Activated naive CD4-positive, alpha-beta T cell treated with anti-CD3 and anti-CD28 coated beads, Interleukin-2, amount 50 U/mL, for 72 hours (primary cell): Measurements from ENCODE around the gene KRTAP10-3. TPM values are rescaled to one million over a fixed set of nuclear protein-coding genes. Genes with fewer than 3 reads are reported as not detected.

Experiments used
- ATAC-seq, 2 donors: fragments of 150-1000 bp; cut with Tn5 transposase; 2 replicates each; pipeline ENCODE4 v1.10.0; 2021; ENCODE audit warnings: mild to moderate bottlenecking in 2 of 2, moderate library complexity in 2 of 2
- DNase-seq, 2 donors: peaks; one replicate each; pipeline ENCODE4 v3.0.0; 2021 to 2022; ENCODE audit warnings: low spot score in 2 of 2
- H3K27ac Mint-ChIP-seq, 2 donors: one replicate each; pipeline ENCODE4 v1.8.0; 2022; ENCODE audit warnings: mild to moderate bottlenecking in 2 of 2, mixed read lengths in 2 of 2
- H3K36me3 Mint-ChIP-seq, 2 donors: one replicate each; pipeline ENCODE4 v1.8.0; 2022; ENCODE audit warnings: mixed read lengths in 2 of 2
- H3K9me3 Mint-ChIP-seq, 2 donors: one replicate each; pipeline ENCODE4 v1.8.0; 2022; ENCODE audit warnings: mixed read lengths in 2 of 2
- total RNA-seq, 2 donors: library from RNA; stranded (reverse); gene quantifications; one replicate each; pipeline ENCODE4 v1.2.3, GENCODE V29; 2022

KRTAP10-3 gene
- total RNA-seq, 2 donors from 2014 or later: not detected

DNA sequence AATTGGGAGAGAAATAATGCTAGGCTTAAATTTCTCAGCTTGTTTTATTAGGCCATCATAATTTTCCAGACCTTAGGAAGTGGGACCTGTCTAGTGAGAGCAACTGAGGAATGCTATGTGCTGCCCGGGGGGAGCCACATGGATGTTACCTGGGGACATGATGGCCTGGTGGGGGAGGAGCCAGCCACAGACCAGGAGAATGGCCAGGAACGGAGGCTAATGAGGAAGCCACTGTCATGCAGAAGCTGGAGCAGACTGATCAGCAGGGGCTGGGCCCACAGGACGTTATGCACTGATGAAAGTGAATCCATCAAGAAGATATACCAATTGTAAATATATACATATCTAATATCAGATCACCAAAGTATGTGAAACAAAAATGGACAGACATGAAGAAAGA lies 14.0 kb downstream of the KRTAP10-3 start:
- DNase-seq (no peak), ATAC-seq (no peak)
- H3K36me3 Mint-ChIP-seq: peaks cover 17 to 21% of the 10 kb centered on the region in 2 donors
- peaks cover 15 to 19% of the 10 kb centered on the region in 2 donors for H3K9me3 Mint-ChIP-seq
- no peak overlapping the region for H3K27ac Mint-ChIP-seq

DNA sequence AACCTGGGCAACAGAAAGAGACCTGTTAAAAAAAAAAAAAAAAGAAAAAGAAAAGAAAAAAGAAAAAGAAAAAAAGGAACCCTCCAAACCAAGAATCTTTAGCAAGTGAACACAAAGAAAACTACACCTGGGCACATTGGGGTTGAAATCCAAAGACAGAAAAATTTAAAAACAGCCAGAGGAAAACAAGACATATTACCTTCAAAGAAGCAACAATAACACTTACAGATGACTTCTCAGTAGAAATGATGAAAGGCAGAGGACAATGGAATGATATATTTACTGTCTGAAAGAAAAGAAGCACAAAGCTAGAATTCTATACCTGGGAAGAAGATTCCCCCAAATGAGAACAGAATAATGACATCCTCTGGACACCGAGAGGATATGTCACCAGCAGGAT lies 15.9 kb downstream of the KRTAP10-3 start:
- H3K27ac Mint-ChIP-seq: no peak overlapping the region
- ATAC-seq (no peak), DNase-seq (no peak)
- H3K9me3 Mint-ChIP-seq: peaks cover 13 to 18% of the 10 kb centered on the region in 2 donors
- H3K36me3 Mint-ChIP-seq: peaks cover 14 to 15% of the 10 kb centered on the region in 2 donors

DNA sequence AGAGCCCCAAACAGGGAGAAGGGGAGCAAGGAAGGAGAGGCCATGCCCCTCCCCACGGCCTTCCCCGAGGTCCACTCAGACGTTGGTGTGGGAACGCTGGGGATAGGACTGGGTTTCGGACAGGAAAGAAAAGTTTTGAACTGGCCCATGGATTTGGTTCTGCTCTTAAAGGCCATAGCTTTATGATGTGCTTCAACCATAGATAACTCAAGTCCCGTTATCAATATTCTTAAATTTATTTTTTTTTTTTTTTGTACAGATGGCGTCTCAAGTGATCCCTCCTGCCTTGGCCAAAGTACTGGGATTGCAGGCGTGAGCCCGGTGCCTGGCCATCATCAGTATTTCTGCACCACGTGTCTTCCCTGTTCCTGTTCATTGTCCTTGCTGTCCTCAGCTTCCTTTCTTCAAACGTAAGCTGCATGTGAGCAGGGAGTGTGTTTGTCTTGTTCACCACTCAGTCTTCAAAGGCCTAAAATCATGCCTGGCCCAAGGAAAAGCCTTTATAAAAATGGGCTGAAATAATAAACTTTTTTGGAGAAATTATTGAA lies 17.8 kb downstream of the KRTAP10-3 start:
- ATAC-seq: no peak
- H3K9me3 Mint-ChIP-seq: peaks cover 0 to 4% of the 10 kb centered on the region in 2 donors
- DNase-seq: no peak
- no peaks in the 10 kb centered on the region for H3K36me3 Mint-ChIP-seq
- no peak overlapping the region for H3K27ac Mint-ChIP-seq

DNA sequence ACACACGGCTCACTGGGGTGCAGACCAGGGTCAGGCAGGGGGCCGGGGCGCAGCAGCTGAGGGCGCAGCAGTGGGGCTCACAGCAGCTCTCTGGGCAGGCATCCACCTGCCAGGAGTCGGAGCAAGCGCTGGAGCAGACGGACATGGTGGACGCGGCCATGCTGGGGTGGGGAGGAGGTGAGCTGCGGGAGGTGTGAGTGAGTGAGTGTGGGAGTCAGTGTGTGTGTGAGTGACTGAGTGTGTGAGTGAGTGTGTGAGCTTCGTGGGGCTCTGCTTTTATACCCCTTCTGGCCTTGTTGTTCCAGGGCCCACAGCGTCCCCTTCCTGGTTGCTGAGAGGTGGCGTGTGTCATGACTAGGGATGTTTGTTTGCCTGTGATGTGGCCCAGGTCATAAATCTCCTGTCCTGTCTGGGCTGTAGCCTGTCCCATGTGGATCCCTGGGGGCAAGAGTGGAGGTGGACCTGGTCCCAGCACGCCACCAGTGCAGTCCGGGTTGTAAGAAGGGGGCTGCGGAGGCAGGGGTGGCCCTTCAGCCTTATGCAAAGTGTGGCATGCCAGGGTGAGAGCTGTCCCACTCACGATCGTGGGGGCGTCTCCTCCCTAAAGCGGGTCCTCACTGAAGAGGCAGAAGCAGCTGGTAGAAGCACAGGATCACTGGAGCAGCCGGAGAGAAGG lies 18.5 kb downstream of the KRTAP10-3 start, which contains the start of gene KRTAP10-1:
Gene KRTAP10-1, minus strand, starts transcription at position 205 of the 676 bp plus-strand sequence. Its CDS starts 45 bp downstream, at position 160.
- no peaks in the 10 kb centered on the region for H3K36me3 Mint-ChIP-seq
- DNase-seq (peak in 1 of 2 donors; percentile 49), ATAC-seq (no peak)
- no peaks in the 10 kb centered on the region for H3K9me3 Mint-ChIP-seq
- H3K27ac Mint-ChIP-seq: peak within 1 kb of the TSS in 1 of 2 donors; percentile 39

DNA sequence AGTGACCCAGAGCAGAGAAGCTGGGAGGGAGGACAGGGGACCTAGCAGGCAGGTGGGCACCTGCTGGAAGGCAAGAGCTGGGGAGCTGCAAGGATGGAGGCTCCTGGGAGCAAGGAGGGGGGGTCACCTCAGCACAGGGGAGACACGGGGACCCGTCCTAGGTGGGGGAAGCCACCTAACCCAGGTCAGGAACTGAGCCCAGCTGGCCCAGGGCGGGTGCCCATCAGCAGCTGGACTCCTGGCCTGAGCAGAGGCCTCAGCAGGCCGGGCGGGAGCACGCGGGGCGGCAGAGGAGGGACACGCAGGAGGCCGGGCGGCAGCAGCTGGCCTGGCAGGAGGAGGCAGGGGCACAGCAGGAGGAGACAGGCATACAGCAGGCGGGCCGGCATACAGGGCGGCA lies 19.5 kb downstream of the KRTAP10-3 start:
- no peak overlapping the region for H3K27ac Mint-ChIP-seq
- H3K9me3 Mint-ChIP-seq: no peaks in the 10 kb centered on the region
- ATAC-seq: no peak
- H3K36me3 Mint-ChIP-seq: no peaks in the 10 kb centered on the region
- DNase-seq: peak in 1 of 2 donors; percentile 37

DNA sequence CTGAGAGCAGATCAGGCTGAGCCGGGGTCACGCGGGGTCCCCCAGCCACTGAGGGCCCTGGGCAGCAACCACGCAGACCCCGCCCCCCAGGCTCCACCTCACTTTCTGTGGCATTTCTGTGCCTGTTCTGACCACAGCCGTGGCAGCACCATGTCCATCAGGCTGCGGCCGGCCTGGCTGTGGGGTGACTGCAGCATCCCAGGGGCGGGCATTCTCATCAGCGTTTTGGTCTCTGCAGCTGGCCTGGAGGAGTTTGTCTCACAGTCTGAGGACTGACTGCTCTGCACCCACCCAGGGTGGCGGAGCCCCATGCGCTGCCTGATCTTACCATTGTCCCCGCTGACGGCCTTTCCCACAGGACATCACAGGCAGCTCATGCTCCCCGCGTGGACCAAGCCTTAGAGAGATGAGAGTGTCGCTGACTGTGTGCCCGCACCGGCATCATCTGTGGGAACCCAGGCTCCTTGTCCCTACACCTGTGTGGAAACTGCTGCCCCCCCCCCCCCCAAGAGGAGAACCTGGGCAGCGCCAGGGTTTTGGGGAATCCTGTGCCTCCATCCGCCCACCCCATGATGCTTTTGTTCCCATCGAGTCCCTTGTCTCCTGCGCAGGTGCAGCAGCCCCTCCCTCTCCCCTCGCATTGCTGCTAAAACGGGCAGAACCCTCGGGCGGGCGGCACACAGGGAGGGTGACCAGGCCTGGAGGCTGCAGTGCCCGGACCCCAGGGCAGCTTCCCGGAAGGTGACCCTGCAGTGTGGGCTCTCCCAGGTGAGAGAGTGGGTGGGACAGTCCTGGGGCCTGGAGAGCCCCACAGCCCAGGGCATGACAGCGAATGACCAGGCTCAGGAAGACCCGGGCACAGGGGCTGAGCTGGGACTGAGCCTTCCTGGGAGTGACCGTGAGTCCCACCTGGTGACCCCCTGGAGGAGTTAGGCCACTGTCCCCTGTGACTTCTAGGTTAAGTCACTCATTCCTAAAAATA lies 20.4 kb downstream of the KRTAP10-3 start:
- DNase-seq (peak in 1 of 2 donors; percentile 31), ATAC-seq (no peak)
- Mint-ChIP-seq H3K36me3 (no peaks in the 10 kb centered on the region), H3K27ac (no peak overlapping the region), H3K9me3 (no peaks in the 10 kb centered on the region)

DNA sequence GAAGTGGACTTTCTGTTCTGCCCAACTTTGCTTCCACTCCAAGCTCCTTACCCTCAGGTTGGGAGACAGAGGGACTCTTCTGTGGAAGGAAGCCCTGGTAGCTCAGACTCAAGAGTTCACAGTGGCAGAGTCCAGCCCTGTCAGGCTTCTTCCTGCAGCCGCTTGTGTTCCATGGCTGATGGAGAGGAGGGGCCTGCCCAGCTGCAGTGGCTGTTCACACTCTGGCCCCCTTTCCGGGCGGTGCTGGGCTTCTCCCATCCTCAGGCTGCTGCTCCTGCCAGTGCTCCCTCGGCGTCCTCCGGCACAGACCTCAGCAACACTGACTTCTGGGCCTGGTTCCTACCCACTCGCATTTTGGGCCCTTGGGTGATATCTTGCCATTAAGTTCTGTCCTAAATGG lies 22.6 kb downstream of the KRTAP10-3 start:
- Mint-ChIP-seq H3K9me3 (no peaks in the 10 kb centered on the region), H3K36me3 (no peaks in the 10 kb centered on the region), H3K27ac (no peak overlapping the region)
- ATAC-seq (no peak), DNase-seq (no peak)

DNA sequence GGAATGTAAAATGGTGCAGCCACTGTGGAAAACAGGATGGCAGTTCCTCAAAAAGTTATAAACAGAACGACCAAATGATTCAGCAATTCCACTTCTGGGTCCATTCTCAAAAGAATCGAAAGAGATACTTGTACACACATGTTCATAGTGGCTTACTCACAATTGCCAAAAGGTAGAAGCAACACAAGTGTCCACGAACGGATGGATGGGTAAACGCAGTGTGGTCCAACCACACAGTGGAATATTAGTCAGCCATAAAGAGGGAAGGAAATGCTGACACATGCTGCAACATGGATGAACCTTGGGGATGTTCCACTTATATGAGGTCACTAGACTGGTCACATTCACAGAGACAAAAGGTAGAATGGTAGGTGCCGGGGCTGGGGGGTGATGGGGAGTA lies 23.9 kb downstream of the KRTAP10-3 start:
- peak in 1 of 2 donors; percentile 26 for DNase-seq
- Mint-ChIP-seq H3K27ac (no peak overlapping the region), H3K36me3 (no peaks in the 10 kb centered on the region), H3K9me3 (no peaks in the 10 kb centered on the region)
- peak; percentile 46 to 77 for ATAC-seq

DNA sequence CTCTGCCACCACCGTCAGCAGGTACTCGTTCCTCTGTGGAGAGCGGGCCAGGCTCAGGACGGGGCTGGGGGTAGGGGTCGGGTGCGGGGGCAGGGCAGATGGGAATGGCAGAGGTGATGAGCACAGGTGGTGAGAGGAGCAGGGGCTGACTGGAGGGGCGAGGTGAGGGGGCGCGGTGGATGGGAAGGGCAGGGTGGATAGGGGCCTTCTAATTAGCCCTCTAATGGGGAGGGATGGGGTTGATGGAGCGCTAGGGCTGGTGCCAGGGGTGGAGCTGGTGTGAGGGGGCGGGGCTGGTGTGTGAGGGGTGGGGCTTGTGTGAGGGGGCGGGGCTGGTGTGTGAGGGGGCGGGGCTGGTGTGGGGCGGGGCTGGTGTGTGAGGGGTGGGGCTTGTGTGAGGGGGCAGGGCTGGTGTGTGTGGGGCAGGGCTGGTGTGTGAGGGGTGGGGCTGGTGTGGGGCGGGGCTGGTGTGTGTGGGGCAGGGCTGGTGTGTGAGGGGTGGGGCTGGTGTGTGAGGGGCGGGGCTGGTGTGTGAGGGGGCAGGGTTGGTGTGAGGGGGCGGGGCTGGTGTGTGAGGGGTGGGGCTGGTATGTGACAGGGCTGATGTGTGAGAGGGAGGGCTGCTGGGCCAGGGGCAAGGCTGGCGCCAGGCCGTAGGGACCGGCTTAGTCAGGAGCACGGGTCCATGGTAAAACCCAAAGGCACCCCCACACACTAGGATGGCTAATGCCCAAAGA lies 24.5 kb downstream of the KRTAP10-3 start:
- Mint-ChIP-seq H3K9me3 (no peaks in the 10 kb centered on the region), H3K27ac (no peak overlapping the region), H3K36me3 (no peaks in the 10 kb centered on the region)
- ATAC-seq: peak; percentile 22 to 39
- no peak for DNase-seq

DNA sequence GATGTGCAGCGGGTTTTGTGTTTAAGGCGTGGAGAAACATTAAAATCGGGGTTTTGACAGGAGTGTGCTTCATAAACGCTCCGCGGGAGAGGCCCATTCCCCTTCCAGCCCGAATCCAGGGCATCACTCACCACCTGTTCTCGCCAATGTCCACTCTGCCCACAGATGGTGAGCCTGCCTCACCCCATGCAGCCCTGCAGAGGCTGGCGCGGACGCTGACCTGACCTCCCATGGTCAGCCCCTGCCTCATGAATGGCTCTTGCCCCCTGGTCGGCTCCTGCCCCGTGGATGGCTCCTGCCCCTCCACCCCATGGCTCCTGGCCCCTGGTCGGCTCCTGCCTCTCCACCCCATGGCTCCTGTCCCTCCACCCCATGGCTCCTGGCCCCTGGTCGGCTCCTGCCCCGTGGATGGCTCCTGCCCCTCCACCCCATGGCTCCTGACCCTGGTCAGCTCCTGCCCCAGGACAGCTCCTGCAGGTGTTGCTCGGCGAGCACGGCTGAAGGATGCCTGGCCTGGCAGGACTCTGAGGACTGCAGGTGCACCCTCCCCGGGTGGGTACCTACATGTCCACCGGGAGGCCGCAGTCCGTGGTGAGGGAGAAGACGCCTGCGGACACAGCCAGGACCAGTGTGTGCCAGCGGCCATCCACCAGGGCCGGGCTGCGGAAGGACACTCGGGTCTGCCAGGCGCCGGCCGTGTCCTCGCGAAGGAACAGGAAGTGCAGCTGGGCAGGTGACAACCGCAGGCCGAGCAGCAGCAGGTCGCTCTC lies 25.3 kb downstream of the KRTAP10-3 start:
- no peaks in the 10 kb centered on the region for H3K36me3 Mint-ChIP-seq
- ATAC-seq: no peak
- no peak overlapping the region for H3K27ac Mint-ChIP-seq
- peak in 1 of 2 donors; percentile 50 for DNase-seq
- no peaks in the 10 kb centered on the region for H3K9me3 Mint-ChIP-seq

DNA sequence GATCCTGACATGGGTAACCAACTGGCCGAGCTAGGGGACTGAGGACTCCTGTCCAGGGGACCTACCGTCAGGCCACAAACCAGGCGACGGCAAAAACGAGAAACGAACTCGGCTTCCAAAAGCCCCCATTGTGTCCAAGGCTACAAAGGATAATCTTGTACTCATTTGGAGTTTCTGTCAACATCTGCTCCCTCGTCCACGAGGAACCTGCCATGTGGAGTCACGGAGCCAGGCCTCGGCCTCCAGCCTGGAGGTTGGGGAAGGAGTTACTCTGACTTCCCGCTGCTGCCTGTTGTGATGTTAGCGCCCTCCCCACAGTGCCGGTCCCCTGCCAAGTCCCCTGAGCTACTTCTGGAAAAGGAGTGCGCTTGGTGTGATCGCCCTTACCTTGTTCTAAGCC lies 25.9 kb downstream of the KRTAP10-3 start:
- ATAC-seq (no peak), DNase-seq (peak in 1 of 2 donors; percentile 40)
- H3K36me3 Mint-ChIP-seq: no peaks in the 10 kb centered on the region
- H3K27ac Mint-ChIP-seq: no peak overlapping the region
- H3K9me3 Mint-ChIP-seq: no peaks in the 10 kb centered on the region

DNA sequence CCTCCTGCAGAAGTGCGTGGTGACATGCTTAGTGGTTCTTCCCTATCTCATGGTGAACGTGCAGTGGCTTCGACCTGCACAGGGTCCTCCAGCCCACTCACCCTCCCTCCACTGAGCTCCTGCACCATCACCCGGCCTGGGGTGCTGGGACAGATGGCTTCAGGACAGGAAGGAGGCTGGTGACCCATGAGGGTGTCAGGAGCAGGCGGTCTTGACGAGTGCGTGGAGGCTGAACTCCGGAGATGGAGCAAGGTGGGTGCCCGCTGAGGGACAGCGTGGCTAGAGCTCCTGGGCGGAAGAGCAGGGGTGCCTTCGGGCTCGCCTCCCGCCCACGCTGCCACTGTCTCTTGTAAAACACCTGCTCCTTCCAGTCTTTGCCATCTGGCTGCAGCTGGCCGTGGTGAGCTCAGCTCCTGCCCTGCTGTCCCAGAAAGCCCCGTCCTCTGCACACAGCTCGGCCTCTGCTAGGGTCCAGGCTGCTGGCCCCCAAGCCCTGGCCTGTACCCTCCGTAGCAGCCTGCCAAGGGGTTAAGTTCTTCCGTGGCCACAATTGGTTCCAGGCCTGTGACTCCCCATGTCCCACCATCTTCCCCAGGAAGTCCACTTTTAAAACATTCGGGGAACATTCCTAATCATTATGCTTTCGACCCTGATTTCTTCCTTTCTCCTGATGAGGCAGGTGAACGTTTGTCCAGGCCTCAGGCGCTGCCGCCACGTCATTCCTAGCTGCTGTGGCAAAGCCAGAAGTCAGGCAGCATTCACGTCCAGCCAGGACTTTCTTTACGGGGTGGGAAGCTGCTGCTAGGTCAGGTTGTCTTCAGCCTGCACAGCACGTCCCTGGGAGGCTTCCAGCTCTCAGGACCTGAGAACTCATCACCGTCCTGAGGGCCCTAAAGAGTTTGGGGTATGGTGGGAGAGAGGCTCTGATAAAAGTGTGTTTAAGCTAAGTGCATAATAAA lies 26.7 kb downstream of the KRTAP10-3 start:
- peak in 1 of 2 donors; percentile 49 for DNase-seq
- no peaks in the 10 kb centered on the region for H3K9me3 Mint-ChIP-seq
- H3K36me3 Mint-ChIP-seq: no peaks in the 10 kb centered on the region
- H3K27ac Mint-ChIP-seq: no peak overlapping the region
- no peak for ATAC-seq

DNA sequence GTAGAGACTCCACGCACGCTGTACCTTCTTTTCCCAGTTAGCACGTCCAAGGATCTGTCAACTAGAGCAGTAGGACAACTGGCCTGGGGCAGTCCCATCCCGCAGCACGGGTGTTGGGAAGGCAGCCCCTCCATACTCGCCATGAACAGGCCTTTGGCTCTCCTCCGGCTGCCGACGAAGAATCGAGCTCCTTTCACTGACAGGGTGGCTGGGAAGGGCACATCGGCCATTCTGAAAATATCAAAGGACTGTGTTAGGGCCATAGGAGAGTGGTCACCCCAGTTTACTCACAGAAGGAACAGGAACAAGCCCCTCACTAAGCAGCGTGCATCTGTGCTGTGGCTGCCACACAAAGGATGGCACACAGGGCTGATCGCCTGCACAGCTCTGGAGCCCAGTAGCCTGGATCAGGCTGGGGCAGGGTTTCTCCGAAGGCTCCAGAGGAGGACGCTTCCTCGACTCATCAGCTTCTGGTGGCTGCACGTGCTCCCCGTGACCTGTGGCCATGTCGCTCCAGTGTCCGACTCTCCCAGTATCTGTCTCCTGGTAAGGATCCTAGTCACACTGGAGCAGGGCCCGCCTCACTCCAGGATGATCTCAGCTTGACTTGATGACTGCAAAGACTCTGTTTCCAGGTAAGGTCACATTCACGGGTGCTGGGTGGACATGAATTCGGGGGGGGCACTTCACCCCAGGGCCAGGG lies 27.5 kb downstream of the KRTAP10-3 start:
- DNase-seq: peak in 1 of 2 donors; percentile 43
- Mint-ChIP-seq H3K27ac (no peak overlapping the region), H3K36me3 (no peaks in the 10 kb centered on the region), H3K9me3 (no peaks in the 10 kb centered on the region)
- ATAC-seq: no peak

DNA sequence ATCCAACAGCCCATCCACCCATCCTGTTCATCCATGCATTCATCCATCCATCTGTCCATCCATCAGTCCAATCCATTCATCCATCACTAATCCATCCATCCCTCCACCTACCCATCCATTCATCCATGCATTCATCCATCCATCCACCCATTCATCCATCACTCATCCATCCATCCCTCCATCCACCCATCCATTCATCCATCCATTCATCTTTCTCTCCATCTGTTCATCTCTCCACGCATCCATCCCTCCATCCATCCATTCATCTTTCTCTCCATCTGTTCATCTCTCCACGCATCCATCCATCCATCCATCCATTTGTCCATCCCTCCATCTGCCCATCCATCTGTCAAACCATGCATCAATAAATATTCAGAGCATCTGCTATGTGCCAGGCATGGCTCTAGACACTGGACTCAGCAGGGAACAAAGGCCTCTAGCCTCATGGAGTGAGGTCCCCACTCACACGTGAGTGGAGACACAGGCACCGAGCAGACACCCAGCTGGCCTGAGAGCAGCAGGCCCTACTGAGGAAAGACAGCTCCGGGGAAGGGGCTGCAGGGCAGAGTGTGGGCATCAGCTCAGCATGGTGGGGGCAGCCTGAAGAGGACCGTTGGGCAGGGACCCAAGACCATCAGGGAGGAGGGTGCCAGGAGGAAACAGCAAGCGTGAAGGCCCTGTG lies 28.2 kb downstream of the KRTAP10-3 start:
- Mint-ChIP-seq H3K27ac (peak overlapping the region; percentile 1 to 3), H3K36me3 (no peaks in the 10 kb centered on the region), H3K9me3 (no peaks in the 10 kb centered on the region)
- no peak for ATAC-seq
- peak in 1 of 2 donors; percentile 30 for DNase-seq
